GM12878 (cell line): Measurements from ENCODE around the gene GNG10. TPM values are rescaled to one million over a fixed set of nuclear protein-coding genes. Genes with fewer than 3 reads are reported as not detected.

ENCODE experiments used
- ATAC-seq: fragments of 200-7000 bp; cut with Tn5 transposase; 3 replicates; pipeline ENCODE4 v1.9.1; 2020; ENCODE audit warnings: mild to moderate bottlenecking, moderate library complexity
- BruUV-seq: library from RNA; stranded (reverse); fragments of 400-500 nt; replicated peaks from 2 replicates; lab custom pipeline; 2021; lab: Mats Ljungman, UMichigan
- CTCF ChIA-PET: fragments of 300-600 bp; sonication (Branson Sonifier 250); formaldehyde crosslinking; extraction: SDS; loops from one replicate; lab custom pipeline; 2021; ENCODE audit warnings: inconsistent platforms; lab: Yijun Ruan, JAX
- POLR2A ChIA-PET: fragments of 350-600 bp; formaldehyde crosslinking; extraction: SDS; loops from one replicate; lab custom pipeline; 2021; ENCODE audit warnings: inconsistent platforms; lab: Charles Lee
- RAD21 ChIA-PET: fragments of 300-600 bp; sonication (Branson Sonifier 250); formaldehyde crosslinking; loops from one replicate; lab custom pipeline; 2023; ENCODE audit warnings: antibody characterized with exemption; ENCODE audit not compliant: unreplicated experiment; lab: Charles Lee
- SMC1A ChIA-PET: fragments of 300-600 bp; sonication (Branson Sonifier 250); formaldehyde crosslinking; loops from one replicate; lab custom pipeline; 2023; ENCODE audit not compliant: unreplicated experiment, uncharacterized antibody; lab: Charles Lee
- DNase-seq: peaks from one replicate; pipeline ENCODE4 v3.0.0-alpha.2; 2011; ENCODE audit warnings: low read depth, low spot score
- FAIRE-seq: peaks from 3 replicates; lab custom pipeline; 2011; peaks lifted over from hg19 to GRCh38; lab: Jason Lieb, UNC
- H2AFZ ChIP-seq: 2 replicates; pipeline ENCODE4 v1.6.0; 2011; ENCODE audit warnings: low read depth, low read length, control low read depth; ENCODE audit not compliant: control insufficient read depth
- H3K27ac ChIP-seq: 2 replicates; pipeline ENCODE4 v1.5.1; 2011; ENCODE audit warnings: control low read depth; ENCODE audit not compliant: control insufficient read depth, insufficient read depth
- H3K27me3 ChIP-seq, 2 experiments: replicated peaks in 1 of 2; 2 replicates each; pipeline versions ENCODE4 v1.6.0 to v1.6.1; 2011; ENCODE audit warnings: low read length in 1 of 2; ENCODE audit not compliant: control insufficient read depth in 2 of 2, insufficient read depth in 2 of 2
- H3K36me3 ChIP-seq, 2 experiments: 2 replicates each; pipeline ENCODE4 v1.5.1; 2011; ENCODE audit warnings: low read length in 1 of 2; ENCODE audit not compliant: control insufficient read depth in 2 of 2, insufficient read depth in 2 of 2
- H3K4me1 ChIP-seq: 2 replicates; pipeline ENCODE4 v1.6.1; 2011; ENCODE audit warnings: mild to moderate bottlenecking, low read length, moderate library complexity, mixed read lengths; ENCODE audit not compliant: control insufficient read depth, insufficient read depth
- H3K4me2 ChIP-seq: 2 replicates; pipeline ENCODE4 v1.6.0; 2011; ENCODE audit warnings: control low read depth; ENCODE audit not compliant: control insufficient read depth, insufficient read depth
- H3K4me3 ChIP-seq: fragments of 200-600 bp; sonication (generic); 2 replicates; pipeline ENCODE4 v1.5.1; 2016
- H3K79me2 ChIP-seq: 2 replicates; pipeline ENCODE4 v1.6.0; 2011; ENCODE audit warnings: low read length; ENCODE audit not compliant: control insufficient read depth, insufficient read depth
- H3K9ac ChIP-seq: 2 replicates; pipeline ENCODE4 v1.8.0; 2011; ENCODE audit warnings: low read length, control low read depth, mixed read lengths; ENCODE audit not compliant: control insufficient read depth, insufficient read depth
- H3K9me3 ChIP-seq: replicated peaks from 3 replicates; pipeline ENCODE4 v1.5.1; 2011; ENCODE audit warnings: mild to moderate bottlenecking, low read length; ENCODE audit not compliant: control insufficient read depth, insufficient read depth
- H4K20me1 ChIP-seq: 2 replicates; pipeline ENCODE4 v1.6.0; 2011; ENCODE audit not compliant: control insufficient read depth, insufficient read depth
- CBX3 ChIP-seq: fragments of 200-600 bp; sonication (generic); IDR thresholded peaks from 2 replicates; pipeline ENCODE4 v1.6.1; 2016; ENCODE audit warnings: low read depth, borderline replicate concordance
- EED ChIP-seq: sonication (generic); IDR thresholded peaks from 2 replicates; pipeline ENCODE4 v1.6.1; 2016; ENCODE audit warnings: antibody characterized with exemption, low read depth
- FOS ChIP-seq: IDR thresholded peaks from 3 replicates; pipeline ENCODE4 v1.6.1; 2011; ENCODE audit warnings: borderline replicate concordance; ENCODE audit not compliant: insufficient read length; ENCODE audit errors: extremely low read depth
- MYC ChIP-seq: IDR thresholded peaks from 2 replicates; pipeline ENCODE4 v1.6.1; 2011; ENCODE audit warnings: mild to moderate bottlenecking, low read length, moderate library complexity, inconsistent platforms; ENCODE audit not compliant: insufficient read depth, insufficient replicate concordance, insufficient read length, severe bottlenecking
- NFXL1 ChIP-seq: fragments of 450-650 bp; IDR thresholded peaks from 2 replicates; pipeline ENCODE4 v1.6.1; 2017; ENCODE audit warnings: antibody characterized with exemption, mild to moderate bottlenecking, borderline replicate concordance
- NR2C1 ChIP-seq: fragments of 450-650 bp; IDR thresholded peaks from 2 replicates; pipeline ENCODE4 v1.6.1; 2017; ENCODE audit warnings: antibody characterized with exemption, mild to moderate bottlenecking, moderate library complexity
- NR2F1 ChIP-seq: fragments of 450-650 bp; conservative IDR thresholded peaks from 2 replicates; pipeline ENCODE4 v1.6.1; 2017; ENCODE audit warnings: mild to moderate bottlenecking
- PKNOX1 ChIP-seq: fragments of 450-650 bp; IDR thresholded peaks from 2 replicates; pipeline ENCODE4 v1.6.1; 2016; ENCODE audit warnings: mild to moderate bottlenecking
- ZNF24 ChIP-seq: fragments of 450-650 bp; IDR thresholded peaks from 2 replicates; pipeline ENCODE4 v1.6.1; 2017; ENCODE audit warnings: antibody characterized with exemption, mild to moderate bottlenecking
- WGBS: methylation state at CpG from one replicate; pipeline ENCODE4 v1.1.6; 2016; ENCODE audit warnings: low lambda C conversion rate; ENCODE audit not compliant: insufficient replicate concordance, insufficient coverage; ENCODE audit errors: missing lambda C conversion rate; 5-methylcytosine and 5-hydroxymethylcytosine counted together
- in situ Hi-C: fragments of 300-500 bp; cut with MboI; formaldehyde crosslinking; loops from 9 replicates; pipeline ENCODE4 v1.14.3; 2018; ENCODE audit warnings: mixed read lengths
- intact Hi-C: fragments of 100-400 bp; cut with micrococcal nuclease; formaldehyde crosslinking; loops from one replicate; pipeline ENCODE4 v1.14.2; 2022; ENCODE audit not compliant: unreplicated experiment
- polyA plus RNA-seq, 11 experiments: library from polyadenylated mRNA; depleted of rRNA in 4 of 11; unstranded in 6 of 11; stranded (reverse) in 5 of 11; fragments of >200 nt; fragmentation: Nextera tagmentation in 4 of 11; fragmentation: Illumina TruSeq in 1 of 11; extraction: Ambion mirVana in 4 of 11; extraction: Trizol in 1 of 11; gene quantifications; 1 replicate in 1 of 11; 2 replicates in 10 of 11; pipeline versions ENCODE4 v1.2.1 to v1.2.3, GENCODE V29; 2011 to 2016; ENCODE audit warnings: inconsistent platforms in 2 of 11, missing spikeins in 2 of 11, low read depth in 1 of 11
- total RNA-seq, 4 experiments: library from RNA; depleted of rRNA in 3 of 4; stranded (reverse); fragments of >200 nt in 3 of 4; fragmentation: Illumina TruSeq in 1 of 4; extraction: Trizol in 1 of 4; gene quantifications; 2 replicates each; pipeline versions ENCODE4 v1.2.1 to v1.2.3, GENCODE V29; 2013 to 2021

The GNG10 gene
- total and polyA plus RNA-seq, 10 of the 15 experiments (the other 5 are each of a cell fraction or from before 2014, with no cell fraction given) = 12.0 to 28.2 (median 22.7) TPM

- Histone ChIP-seq H3K9me3 (no peaks in the 10 kb centered on the region), H3K27ac (no peak overlapping the region), H3K79me2 (no peaks in the 10 kb centered on the region), H3K4me2 (no peak overlapping the region), H4K20me1 (no peaks in the 10 kb centered on the region)
- WGBS = 100% methylated on average over 2 of the region's 2 CpGs
- FAIRE-seq = no peak
- TF ChIP-seq NR2C1 (no peak), FOS (no peak), PKNOX1 (no peak), NR2F1 (no peak), ZNF24 (no peak), NFXL1 (no peak), CBX3 (no peak), MYC (no peak), EED (no peak)
- TF ChIP-seq, all 136 proteins: peak for 0
- RAD21 ChIA-PET = no interaction called here
- DNase-seq (no peak), ATAC-seq (no peak)
- intact Hi-C loops = no loop called here
- Histone ChIP-seq H3K4me1 (no peaks in the 10 kb centered on the region), H3K4me3 (no peak overlapping the region), H3K9ac (no peak overlapping the region), H2AFZ (no peak overlapping the region), H3K36me3 (no peaks in the 10 kb centered on the region), H3K27me3 (no peaks in the 10 kb centered on the region)
- SMC1A ChIA-PET = interaction anchor here (0.6 to 1.0 kb wide), 3 partner anchors 19 to 246 kb away, joined by 3 to 4 read pairs (median 3); no protein-coding TSS in a partner anchor
- POLR2A ChIA-PET = interaction anchor here (0.6 kb wide), 1 partner anchor 1002 kb away, joined by 3 read pairs; no protein-coding TSS in a partner anchor
- no TSS peak for BruUV-seq
- CTCF ChIA-PET = interaction anchor here (0.6 kb wide), 1 partner anchor 1069 kb away, joined by 3 read pairs; no protein-coding TSS in a partner anchor
- in situ Hi-C loops = no loop called here
These were observed 12.9 kb downstream of the GNG10 start for GRCh38 chr9:111674319-111674718.
